Caco-2 (cell line): ENCODE measurements around the gene HERC4. TPM values are rescaled to one million over a fixed set of nuclear protein-coding genes. Genes with fewer than 3 reads are reported as not detected.

ENCODE experiments used
- BruUV-seq: library from RNA; stranded (reverse); fragments of 400-500 nt; replicated peaks from 2 replicates; lab custom pipeline; 2021; lab: Mats Ljungman, UMichigan
- CTCF ChIA-PET: fragments of 300-600 bp; sonication (Branson Sonifier 250); formaldehyde crosslinking; loops from one replicate; lab custom pipeline; 2022; ENCODE audit warnings: antibody characterized with exemption; lab: Charles Lee
- POLR2A ChIA-PET: fragments of 300-600 bp; sonication (Branson Sonifier 250); formaldehyde crosslinking; loops from one replicate; lab custom pipeline; 2022; ENCODE audit warnings: antibody characterized with exemption; lab: Charles Lee
- DNase-seq, 2 experiments: peaks; one replicate each; pipeline versions ENCODE4 v3.0.0 to v3.0.0-alpha.2; 2020 to 2022
- H3K27me3 ChIP-seq: replicated peaks from 2 replicates; pipeline ENCODE4 v1.6.0; 2011; ENCODE audit warnings: low read length; ENCODE audit not compliant: control insufficient read depth, insufficient read depth
- H3K36me3 ChIP-seq: 2 replicates; pipeline ENCODE4 v1.5.1; 2011; ENCODE audit warnings: low read length; ENCODE audit not compliant: control insufficient read depth, insufficient read depth
- H3K4me1 ChIP-seq: fragments of 250-450 bp; sonication (Bioruptor Pico); 2 replicates; pipeline ENCODE4 v1.5.1; 2020; ENCODE audit warnings: mild to moderate bottlenecking
- H3K4me3 ChIP-seq: 2 replicates; pipeline ENCODE4 v1.5.1; 2011; ENCODE audit warnings: low read depth, mild to moderate bottlenecking, control low read depth, low read length
- H3K9me3 ChIP-seq: fragments of 250-450 bp; sonication (Bioruptor Pico); 2 replicates; pipeline ENCODE4 v1.5.1; 2020; ENCODE audit warnings: mild to moderate bottlenecking, moderate library complexity
- H3K27ac Mint-ChIP-seq: one replicate; pipeline ENCODE4 v1.8.0; 2022; ENCODE audit warnings: mixed read lengths; ENCODE audit not compliant: unreplicated experiment
- H3K27me3 Mint-ChIP-seq: one replicate; pipeline ENCODE4 v1.8.0; 2022; ENCODE audit warnings: mixed read lengths; ENCODE audit not compliant: insufficient read depth, unreplicated experiment
- H3K36me3 Mint-ChIP-seq: one replicate; pipeline ENCODE4 v1.8.0; 2022; ENCODE audit warnings: mild to moderate bottlenecking, mixed read lengths; ENCODE audit not compliant: insufficient read depth, unreplicated experiment
- H3K4me1 Mint-ChIP-seq: one replicate; pipeline ENCODE4 v1.8.0; 2022; ENCODE audit warnings: low read depth, mixed read lengths; ENCODE audit not compliant: unreplicated experiment
- H3K4me3 Mint-ChIP-seq: one replicate; pipeline ENCODE4 v1.8.0; 2022; ENCODE audit warnings: mild to moderate bottlenecking, moderate library complexity, mixed read lengths; ENCODE audit not compliant: unreplicated experiment
- H3K9me3 Mint-ChIP-seq: one replicate; pipeline ENCODE4 v1.8.0; 2022; ENCODE audit warnings: mixed read lengths; ENCODE audit not compliant: unreplicated experiment
- intact Hi-C: fragments of 100-400 bp; cut with micrococcal nuclease; formaldehyde crosslinking; loops from one replicate; pipeline ENCODE4 v1.10.0; 2022; ENCODE audit not compliant: unreplicated experiment
- total RNA-seq: library from RNA; stranded (reverse); gene quantifications from 2 replicates; pipeline ENCODE4 v1.2.3, GENCODE V29; 2022
- TF ChIP-seq, protein P1 (sequence below), 2 experiments: fragments of 200-600 bp in 1 of 2; IDR thresholded peaks; 1 replicate in 1 of 2; 2 replicates in 1 of 2; pipeline versions ENCODE4 v1.5.1 to v1.8.0; 2011 to 2022; ENCODE audit warnings: antibody characterized with exemption in 1 of 2, control low read depth in 1 of 2, inconsistent platforms in 1 of 2, low read depth in 1 of 2, low read length in 1 of 2, mild to moderate bottlenecking in 1 of 2, moderate library complexity in 1 of 2; ENCODE audit not compliant: insufficient read depth in 1 of 2, severe bottlenecking in 1 of 2, unreplicated experiment in 1 of 2

Gene HERC4
- total RNA-seq, 1 experiment from 2014 or later, result 59.4 TPM

DNA sequence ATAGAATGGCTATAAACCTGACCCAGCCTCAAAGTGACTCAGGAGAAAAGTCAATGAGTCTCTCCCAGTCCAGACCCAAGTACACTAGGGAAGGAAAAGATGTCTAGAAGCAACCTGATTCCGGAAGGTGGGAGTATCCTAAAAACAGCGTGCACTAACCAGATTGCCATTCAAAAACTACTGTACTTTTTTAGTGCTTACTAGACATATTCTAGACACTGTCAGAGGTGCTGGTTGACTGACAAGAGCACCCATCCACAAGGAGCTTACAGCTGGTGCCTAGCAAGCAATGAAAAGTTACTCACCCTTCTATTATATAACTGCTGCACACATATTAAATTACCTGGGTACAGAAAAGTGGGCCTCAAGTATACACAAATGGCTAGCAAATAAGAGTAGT is 109.6 kb downstream of the HERC4 start:
- Histone ChIP-seq H3K27me3 (no peaks in the 10 kb centered on the region), H3K4me1 (no peaks in the 10 kb centered on the region), H3K4me3 (no peak overlapping the region), H3K9me3 (no peaks in the 10 kb centered on the region; the same call in 1 of the 2 replicates), H3K36me3 (peaks cover 3% of the 10 kb centered on the region; the same call in 1 of the 2 replicates)
- TF ChIP-seq, protein P1, sequence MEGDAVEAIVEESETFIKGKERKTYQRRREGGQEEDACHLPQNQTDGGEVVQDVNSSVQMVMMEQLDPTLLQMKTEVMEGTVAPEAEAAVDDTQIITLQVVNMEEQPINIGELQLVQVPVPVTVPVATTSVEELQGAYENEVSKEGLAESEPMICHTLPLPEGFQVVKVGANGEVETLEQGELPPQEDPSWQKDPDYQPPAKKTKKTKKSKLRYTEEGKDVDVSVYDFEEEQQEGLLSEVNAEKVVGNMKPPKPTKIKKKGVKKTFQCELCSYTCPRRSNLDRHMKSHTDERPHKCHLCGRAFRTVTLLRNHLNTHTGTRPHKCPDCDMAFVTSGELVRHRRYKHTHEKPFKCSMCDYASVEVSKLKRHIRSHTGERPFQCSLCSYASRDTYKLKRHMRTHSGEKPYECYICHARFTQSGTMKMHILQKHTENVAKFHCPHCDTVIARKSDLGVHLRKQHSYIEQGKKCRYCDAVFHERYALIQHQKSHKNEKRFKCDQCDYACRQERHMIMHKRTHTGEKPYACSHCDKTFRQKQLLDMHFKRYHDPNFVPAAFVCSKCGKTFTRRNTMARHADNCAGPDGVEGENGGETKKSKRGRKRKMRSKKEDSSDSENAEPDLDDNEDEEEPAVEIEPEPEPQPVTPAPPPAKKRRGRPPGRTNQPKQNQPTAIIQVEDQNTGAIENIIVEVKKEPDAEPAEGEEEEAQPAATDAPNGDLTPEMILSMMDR (IDR thresholded peaks at IDR 0.05; ENCODE audit: insufficient read depth in 1 of 2, low read depth in 1 of 2, low read length in 1 of 2, severe bottlenecking in 1 of 2, unreplicated experiment in 1 of 2), result no peak
- BruUV-seq, result no TSS peak
- no peak for DNase-seq
- H3K36me3 Mint-ChIP-seq, result peaks cover 32% of the 10 kb centered on the region
- POLR2A ChIA-PET, result no interaction called here
- no peaks in the 10 kb centered on the region for H3K27me3 Mint-ChIP-seq
- CTCF ChIA-PET, result no interaction called here
- H3K4me3 Mint-ChIP-seq, result no peak overlapping the region
- intact Hi-C loops, result no loop called here
- H3K9me3 Mint-ChIP-seq, result peaks cover 3% of the 10 kb centered on the region
- no peak overlapping the region for H3K27ac Mint-ChIP-seq
- H3K4me1 Mint-ChIP-seq, result peaks cover 6% of the 10 kb centered on the region

DNA sequence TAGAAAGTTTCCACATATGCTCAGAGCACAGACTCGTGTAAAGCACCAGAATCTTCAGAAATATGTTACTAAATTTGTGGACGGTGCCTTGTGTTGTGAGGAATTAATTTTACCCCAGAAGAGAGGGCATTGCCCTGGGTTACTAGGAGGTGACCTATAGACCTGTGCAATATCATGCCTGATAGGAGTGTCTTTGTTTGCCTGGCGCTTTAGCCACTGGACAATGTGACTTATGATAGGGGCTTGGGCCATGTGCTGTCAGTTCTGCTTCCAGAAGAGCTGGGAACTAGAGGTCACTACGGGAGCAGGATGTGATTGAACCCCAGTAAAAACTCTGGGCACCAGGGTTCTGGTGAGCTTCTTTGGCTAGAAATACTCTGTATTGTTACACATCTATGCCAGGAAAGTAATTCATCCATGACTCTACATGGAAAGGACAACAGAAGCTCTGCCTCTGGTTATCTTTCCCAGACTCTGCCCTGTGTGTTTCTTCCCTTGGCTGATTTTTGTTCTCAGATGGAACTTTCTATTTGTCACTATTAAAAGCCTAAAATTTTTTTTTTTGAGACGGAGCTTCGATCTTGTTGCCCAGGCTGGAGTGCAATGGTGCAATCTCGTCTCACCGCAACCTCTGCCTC is 115.1 kb downstream of the HERC4 start:
- ChIA-PET CTCF (no interaction called here), POLR2A (no interaction called here)
- H3K36me3 ChIP-seq, result peaks cover 3% of the 10 kb centered on the region; the same call in 1 of the 2 replicates
- Mint-ChIP-seq H3K27ac (no peak overlapping the region), H3K36me3 (peaks cover 23% of the 10 kb centered on the region), H3K4me3 (no peak overlapping the region), H3K9me3 (no peaks in the 10 kb centered on the region), H3K27me3 (no peaks in the 10 kb centered on the region), H3K4me1 (peaks cover 6% of the 10 kb centered on the region)
- TF ChIP-seq, protein P1 (IDR thresholded peaks at IDR 0.05; ENCODE audit: insufficient read depth in 1 of 2, low read depth in 1 of 2, low read length in 1 of 2, severe bottlenecking in 1 of 2, unreplicated experiment in 1 of 2), result no peak
- intact Hi-C loops, result no loop called here
- H3K9me3 ChIP-seq, result no peaks in the 10 kb centered on the region
- no TSS peak for BruUV-seq
- H3K27me3 ChIP-seq, result no peaks in the 10 kb centered on the region
- no peak for DNase-seq
- no peaks in the 10 kb centered on the region for H3K4me1 ChIP-seq
- no peak overlapping the region for H3K4me3 ChIP-seq

DNA sequence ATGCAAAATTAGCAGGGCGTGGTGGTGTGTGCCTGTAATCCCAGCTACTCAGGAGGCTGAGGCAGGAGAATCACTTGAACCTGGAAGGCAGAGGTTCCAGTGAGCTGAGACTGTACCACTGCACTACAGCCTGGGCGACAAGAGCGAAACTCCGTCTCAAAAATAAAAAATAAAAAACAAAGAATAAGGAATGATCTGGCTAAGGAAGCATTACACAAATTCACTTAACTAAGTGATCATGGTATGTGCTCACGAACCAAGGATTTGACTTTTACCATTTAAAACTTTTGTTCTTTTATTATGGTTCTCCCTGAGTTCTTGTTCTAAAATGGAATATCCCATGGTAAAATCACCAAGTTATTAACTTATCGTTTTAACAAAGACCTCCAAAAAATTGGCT is 119.5 kb downstream of the HERC4 start:
- no peak overlapping the region for H3K27ac Mint-ChIP-seq
- Histone ChIP-seq H3K4me3 (no peak overlapping the region), H3K27me3 (no peaks in the 10 kb centered on the region), H3K4me1 (no peaks in the 10 kb centered on the region), H3K9me3 (no peaks in the 10 kb centered on the region), H3K36me3 (no peaks in the 10 kb centered on the region)
- CTCF ChIA-PET, result no interaction called here
- H3K4me3 Mint-ChIP-seq, result no peak overlapping the region
- TF ChIP-seq, protein P1 (IDR thresholded peaks at IDR 0.05; ENCODE audit: insufficient read depth in 1 of 2, low read depth in 1 of 2, low read length in 1 of 2, severe bottlenecking in 1 of 2, unreplicated experiment in 1 of 2), result no peak
- no peak for DNase-seq
- no peaks in the 10 kb centered on the region for H3K4me1 Mint-ChIP-seq
- intact Hi-C loops, result no loop called here
- POLR2A ChIA-PET, result no interaction called here
- H3K36me3 Mint-ChIP-seq, result peaks cover 2% of the 10 kb centered on the region
- no peaks in the 10 kb centered on the region for H3K9me3 Mint-ChIP-seq
- no TSS peak for BruUV-seq
- no peaks in the 10 kb centered on the region for H3K27me3 Mint-ChIP-seq
